CD4-positive, alpha-beta T cell (primary cell): ENCODE results near the gene VPS50. TPM values are rescaled to one million over a fixed set of nuclear protein-coding genes. Genes with fewer than 3 reads are reported as not detected.

Experiments used
- ATAC-seq: fragments of 200-7000 bp; cut with Tn5 transposase; one replicate; pipeline ENCODE4 v1.10.0; 2022; ENCODE audit warnings: mild to moderate bottlenecking; ENCODE audit not compliant: poor library complexity
- CTCF ChIA-PET: fragments of 350-600 bp; sonication (Branson Sonifier 250); formaldehyde crosslinking; loops from one replicate; lab custom pipeline; 2021; ENCODE audit warnings: antibody characterized with exemption, inconsistent platforms; lab: Charles Lee
- POLR2A ChIA-PET: fragments of 350-600 bp; sonication (Branson Sonifier 250); formaldehyde crosslinking; loops from one replicate; lab custom pipeline; 2021; ENCODE audit warnings: antibody characterized with exemption, inconsistent platforms; lab: Charles Lee
- DNase-seq, 14 experiments: peaks; one replicate each; pipeline ENCODE4 v3.0.0-alpha.2; 2013 to 2020; ENCODE audit warnings: mixed read lengths in 2 of 14
- H3K27ac ChIP-seq, 2 donors: one replicate each; pipeline versions ENCODE4 v1.5.1 to v1.7.0; 2013; ENCODE audit warnings: low read length in 2 of 2, low read depth in 1 of 2, mild to moderate bottlenecking in 1 of 2
- H3K27me3 ChIP-seq, 2 experiments: 1 replicate in 1 of 2; 2 replicates in 1 of 2; pipeline versions ENCODE4 v1.6.1 to v1.7.0; 2013; ENCODE audit warnings: low read length in 2 of 2, control low read depth in 1 of 2, mild to moderate bottlenecking in 1 of 2, moderate library complexity in 1 of 2; ENCODE audit not compliant: insufficient read depth in 2 of 2, control insufficient read depth in 1 of 2
- H3K36me3 ChIP-seq: one replicate; pipeline ENCODE4 v1.6.1; 2013; ENCODE audit warnings: low read length, control low read depth; ENCODE audit not compliant: insufficient read depth
- H3K4me1 ChIP-seq: one replicate; pipeline ENCODE4 v1.6.1; 2013; ENCODE audit warnings: low read length, control low read depth; ENCODE audit not compliant: insufficient read depth
- H3K4me3 ChIP-seq: one replicate; pipeline ENCODE4 v1.5.1; 2013; ENCODE audit warnings: mild to moderate bottlenecking, low read length, moderate library complexity
- H3K9me3 ChIP-seq, 2 experiments: 1 replicate in 1 of 2; 2 replicates in 1 of 2; pipeline versions ENCODE4 v1.6.1 to v1.7.0; 2013; ENCODE audit warnings: low read length in 2 of 2, mild to moderate bottlenecking in 2 of 2, control low read depth in 1 of 2, moderate library complexity in 1 of 2; ENCODE audit not compliant: control insufficient read depth in 1 of 2, insufficient read depth in 1 of 2
- H3K27ac Mint-ChIP-seq: one replicate; pipeline ENCODE4 v1.8.0; 2020; ENCODE audit warnings: mixed read lengths
- H3K27me3 Mint-ChIP-seq: one replicate; pipeline ENCODE4 v1.8.0; 2021; ENCODE audit warnings: mixed read lengths
- H3K36me3 Mint-ChIP-seq: one replicate; pipeline ENCODE4 v1.8.0; 2021; ENCODE audit warnings: low read depth, mixed read lengths
- H3K4me1 Mint-ChIP-seq: one replicate; pipeline ENCODE4 v1.8.0; 2021; ENCODE audit warnings: low read depth, mixed read lengths
- H3K4me3 Mint-ChIP-seq: one replicate; pipeline ENCODE4 v1.8.0; 2020; ENCODE audit warnings: mild to moderate bottlenecking, mixed read lengths
- H3K9me3 Mint-ChIP-seq: one replicate; pipeline ENCODE4 v1.8.0; 2020; ENCODE audit warnings: mixed read lengths
- CTCF ChIP-seq: fragments of 200-600 bp; IDR thresholded peaks from one replicate; pipeline ENCODE4 v1.8.0; 2022; ENCODE audit warnings: antibody characterized with exemption, mild to moderate bottlenecking
- intact Hi-C, 2 experiments: fragments of 100-400 bp; cut with DNase I in 1 of 2; cut with micrococcal nuclease in 1 of 2; formaldehyde crosslinking; loops; one replicate each; pipeline versions ENCODE4 v1.15.1 to v1.9.0; 2023 to 2025; cut with DNase I, micrococcal nuclease
- total RNA-seq, 174 experiments: library from RNA in 2 of 174; stranded (reverse) in 2 of 174; gene quantifications; one replicate each; pipeline ENCODE4 v1.2.3 and lab custom pipeline; 2021 to 2026

Gene VPS50
- total RNA-seq, 2 experiments from 2014 or later = 13.2 to 17.3 TPM

DNA sequence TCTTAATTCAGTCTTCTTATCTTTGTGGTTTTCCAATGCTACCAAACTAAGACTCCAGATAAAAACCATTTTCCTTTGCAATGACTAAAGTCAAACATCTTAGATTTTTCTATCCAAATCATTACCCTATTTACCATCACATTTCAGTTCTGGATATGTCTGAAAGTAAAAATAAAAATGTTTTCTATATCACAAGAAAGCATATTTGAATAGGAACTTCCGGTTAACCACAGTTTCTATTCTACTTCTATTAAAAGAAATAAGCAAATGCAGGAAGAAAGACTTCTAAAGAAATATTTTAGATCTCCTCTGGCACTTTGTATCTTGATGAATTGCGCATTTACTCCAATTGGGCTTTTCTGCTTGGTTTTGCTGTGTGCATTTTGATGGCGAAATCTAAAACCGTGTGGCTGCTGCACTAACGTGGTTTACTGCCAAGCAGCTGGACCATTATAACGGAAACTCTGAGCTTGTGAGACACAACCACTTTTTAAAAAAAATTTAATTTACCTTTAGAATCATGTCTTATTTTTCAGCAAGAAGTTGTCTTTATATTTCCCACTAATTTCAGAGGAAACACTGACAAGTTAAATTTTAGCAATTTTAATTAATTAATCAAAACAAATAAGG is 146.1 kb downstream of the VPS50 start:
- H3K27ac ChIP-seq = no peak overlapping the region
- Mint-ChIP-seq H3K36me3 (no peaks in the 10 kb centered on the region), H3K27ac (no peak overlapping the region), H3K4me3 (no peak overlapping the region), H3K4me1 (no peaks in the 10 kb centered on the region), H3K9me3 (no peaks in the 10 kb centered on the region), H3K27me3 (peaks cover 37% of the 10 kb centered on the region)
- no peaks in the 10 kb centered on the region for H3K36me3 ChIP-seq
- no peak for DNase-seq
- intact Hi-C loops = no loop called here
- no peak for TF ChIP-seq CTCF
- peaks cover 0 to 6% of the 10 kb centered on the region in 2 experiments for H3K27me3 ChIP-seq
- ChIA-PET POLR2A (no interaction called here), CTCF (no interaction called here)
- H3K4me1 ChIP-seq = no peaks in the 10 kb centered on the region
- no peak overlapping the region for H3K4me3 ChIP-seq
- no peaks in the 10 kb centered on the region for H3K9me3 ChIP-seq
- ATAC-seq = no peak

DNA sequence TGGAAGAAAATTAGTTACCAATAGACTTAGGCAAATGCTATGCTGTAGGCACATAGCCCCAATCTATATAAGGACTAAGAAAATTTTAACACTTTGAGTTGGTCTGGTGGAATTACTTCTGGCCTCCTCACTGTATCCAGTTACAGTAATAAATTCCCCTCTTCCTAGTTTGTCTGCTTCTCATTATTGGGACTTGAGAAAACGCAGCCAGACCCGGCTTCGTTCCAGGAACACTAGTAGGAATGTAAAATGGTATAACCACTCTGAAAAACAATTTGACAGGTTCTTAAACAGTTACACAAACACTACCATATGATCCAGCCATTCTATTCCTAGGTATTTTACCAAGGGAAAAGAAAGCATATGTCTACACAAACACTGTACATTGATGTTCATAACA is 150.2 kb downstream of the VPS50 start:
- TF ChIP-seq CTCF = no peak

GRCh38 chr7:93390660-93391059 is 158.5 kb downstream of the VPS50 start:
- no peak for TF ChIP-seq CTCF
- Histone ChIP-seq H3K9me3 (no peaks in the 10 kb centered on the region), H3K4me1 (no peaks in the 10 kb centered on the region), H3K27me3 (no peaks in the 10 kb centered on the region), H3K27ac (no peak overlapping the region), H3K36me3 (no peaks in the 10 kb centered on the region), H3K4me3 (no peak overlapping the region)
- ATAC-seq (no peak), DNase-seq (no peak)
- Mint-ChIP-seq H3K4me1 (no peaks in the 10 kb centered on the region), H3K9me3 (no peaks in the 10 kb centered on the region), H3K36me3 (no peaks in the 10 kb centered on the region), H3K27me3 (peaks cover 27% of the 10 kb centered on the region), H3K27ac (no peak overlapping the region), H3K4me3 (no peak overlapping the region)
- intact Hi-C loops = no loop called here
- CTCF ChIA-PET = no interaction called here
- POLR2A ChIA-PET = no interaction called here

More for the DNA sequence above, 150.2 kb downstream of the VPS50 start:
- H3K4me3 ChIP-seq = no peak overlapping the region
- H3K27me3 Mint-ChIP-seq = peaks cover 51% of the 10 kb centered on the region
- no peak for DNase-seq
- H3K9me3 ChIP-seq = no peaks in the 10 kb centered on the region
- no peaks in the 10 kb centered on the region for H3K4me1 ChIP-seq
- H3K9me3 Mint-ChIP-seq = no peaks in the 10 kb centered on the region
- no peak overlapping the region for H3K4me3 Mint-ChIP-seq
- H3K4me1 Mint-ChIP-seq = no peaks in the 10 kb centered on the region
- no peak overlapping the region for H3K27ac Mint-ChIP-seq
- no peaks in the 10 kb centered on the region for H3K36me3 ChIP-seq
- CTCF ChIA-PET = no interaction called here
- ATAC-seq = no peak
- POLR2A ChIA-PET = no interaction called here
- no peak overlapping the region for H3K27ac ChIP-seq
- H3K27me3 ChIP-seq = peaks cover 0 to 2% of the 10 kb centered on the region in 2 experiments
- H3K36me3 Mint-ChIP-seq = no peaks in the 10 kb centered on the region
- intact Hi-C loops = no loop called here
